Testis (tissue), 2 donors: ENCODE data around the gene PLA2G5.

Experiments used
- CTCF ChIP-seq, 3 experiments: fragments of 450-650 bp in 2 of 3; fragments of 200-600 bp in 1 of 3; sonication (generic) in 1 of 3; IDR thresholded peaks; one replicate each; pipeline ENCODE4 v1.5.1; 2016 to 2019; ENCODE audit warnings: antibody characterized with exemption in 3 of 3, mild to moderate bottlenecking in 2 of 3, moderate library complexity in 1 of 3
- POLR2A ChIP-seq: fragments of 450-650 bp; IDR thresholded peaks from one replicate; pipeline ENCODE4 v1.6.1; 2017; ENCODE audit warnings: antibody characterized with exemption, mild to moderate bottlenecking, moderate library complexity

DNA sequence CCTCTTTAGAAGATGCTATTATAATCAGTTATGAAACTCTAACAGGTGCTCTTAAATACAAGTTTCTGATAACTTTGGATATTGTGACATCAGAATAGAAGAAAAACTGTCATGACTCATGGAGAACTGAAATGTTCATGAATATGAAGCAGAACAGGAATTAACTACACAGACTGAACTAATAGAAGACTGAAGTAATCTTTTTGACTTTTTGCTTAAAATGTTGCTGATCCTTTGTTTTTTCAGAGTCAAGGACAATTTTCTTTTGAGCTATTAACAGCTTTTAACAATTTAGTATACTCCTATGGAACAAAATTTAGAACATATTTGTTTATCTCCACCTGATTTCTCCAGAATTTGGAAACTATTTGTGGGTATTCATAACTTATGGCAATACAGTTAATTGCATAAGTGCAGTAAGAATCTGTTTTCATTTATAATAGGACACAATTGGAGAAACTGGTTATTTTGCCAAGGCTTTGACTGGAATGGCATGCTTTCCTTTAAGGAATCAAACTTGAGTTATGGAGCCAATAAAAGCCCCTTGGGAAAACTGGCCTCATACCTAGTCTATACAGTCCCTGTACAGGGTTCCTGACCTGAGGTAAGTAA, 18.7 kb upstream of the PLA2G5 start:
- no peak for TF ChIP-seq POLR2A
- TF ChIP-seq CTCF (IDR thresholded peaks at IDR 0.05): no peak
